OCI-LY7 (cell line): ENCODE measurements around the gene CATSPER4. TPM values are rescaled to one million over a fixed set of nuclear protein-coding genes. Genes with fewer than 3 reads are reported as not detected.
A peak's percentile ranks its signal among the peaks of the same experiment; 100 is the strongest.

ENCODE experiments used
- BruUV-seq: library from RNA; stranded (reverse); fragments of 400-500 nt; replicated peaks from 2 replicates; lab custom pipeline; 2021; lab: Mats Ljungman, UMichigan
- CTCF ChIA-PET: fragments of 300-600 bp; sonication (Branson Sonifier 250); formaldehyde crosslinking; loops from one replicate; lab custom pipeline; 2022; ENCODE audit warnings: antibody characterized with exemption; ENCODE audit not compliant: unreplicated experiment; lab: Charles Lee
- POLR2A ChIA-PET: fragments of 300-600 bp; sonication (Branson Sonifier 250); formaldehyde crosslinking; loops from one replicate; lab custom pipeline; 2022; ENCODE audit warnings: antibody characterized with exemption; lab: Charles Lee
- DNase-seq: peaks from one replicate; pipeline ENCODE4 v3.0.0-alpha.2; 2015; ENCODE audit warnings: low spot score
- H2AFZ ChIP-seq: fragments of 200-600 bp; sonication (generic), shearing (Covaris generic); 2 replicates; pipeline ENCODE4 v1.6.1; 2014; ENCODE audit warnings: mild to moderate bottlenecking, antibody characterized with exemption, low read length, moderate library complexity
- H3K27ac ChIP-seq: fragments of 200-600 bp; sonication (generic); 2 replicates; pipeline ENCODE4 v1.5.1; 2014; ENCODE audit warnings: mixed run types, low read depth, mild to moderate bottlenecking, moderate library complexity, low read length, inconsistent platforms; ENCODE audit not compliant: poor library complexity, severe bottlenecking
- H3K36me3 ChIP-seq: fragments of 200-600 bp; sonication (generic); 2 replicates; pipeline ENCODE4 v1.6.1; 2014; ENCODE audit warnings: mild to moderate bottlenecking, antibody characterized with exemption, low read length, moderate library complexity, mixed read lengths; ENCODE audit not compliant: insufficient read depth
- H3K4me1 ChIP-seq: fragments of 200-600 bp; sonication (generic); 2 replicates; pipeline ENCODE4 v1.5.1; 2014; ENCODE audit warnings: mild to moderate bottlenecking, low read length; ENCODE audit not compliant: insufficient read depth, poor library complexity, severe bottlenecking
- H3K4me2 ChIP-seq: fragments of 200-600 bp; sonication (generic); 2 replicates; pipeline ENCODE4 v1.6.1; 2014; ENCODE audit warnings: mild to moderate bottlenecking, low read length
- H3K4me3 ChIP-seq: fragments of 200-600 bp; sonication (generic); 2 replicates; pipeline ENCODE4 v1.5.1; 2014; ENCODE audit warnings: mild to moderate bottlenecking, low read depth, low read length; ENCODE audit not compliant: poor library complexity, severe bottlenecking
- H3K79me2 ChIP-seq: fragments of 200-600 bp; sonication (generic); 2 replicates; pipeline ENCODE4 v1.6.1; 2016; ENCODE audit warnings: low read depth, mild to moderate bottlenecking, low read length, moderate library complexity, mixed read lengths; ENCODE audit not compliant: insufficient read depth
- H3K9me2 ChIP-seq: fragments of 200-600 bp; sonication (generic); 2 replicates; pipeline ENCODE4 v1.6.1; 2016; ENCODE audit warnings: mild to moderate bottlenecking, low read length, mixed read lengths; ENCODE audit not compliant: insufficient read depth
- H3K9me3 ChIP-seq: fragments of 200-600 bp; sonication (generic); 2 replicates; pipeline ENCODE4 v1.6.1; 2014; ENCODE audit warnings: mild to moderate bottlenecking, mixed run types, low read length, mixed read lengths
- H4K20me1 ChIP-seq: fragments of 200-600 bp; sonication (generic); 2 replicates; pipeline ENCODE4 v1.6.1; 2014; ENCODE audit warnings: mild to moderate bottlenecking, antibody characterized with exemption, low read length, moderate library complexity, mixed read lengths; ENCODE audit not compliant: insufficient read depth
- CTCF ChIP-seq: fragments of 200-600 bp; sonication (generic); conservative IDR thresholded peaks from 2 replicates; pipeline ENCODE4 v1.5.1; 2014; ENCODE audit warnings: mild to moderate bottlenecking, antibody characterized with exemption, low read length, moderate library complexity, mixed read lengths
- EZH2phosphoT487 ChIP-seq: fragments of 200-600 bp; sonication (generic); IDR thresholded peaks from 2 replicates; pipeline ENCODE4 v1.6.1; 2018; ENCODE audit warnings: low read depth, borderline replicate concordance, mild to moderate bottlenecking, mixed run types, antibody characterized with exemption, low read length, moderate library complexity, mixed read lengths
- intact Hi-C: fragments of 100-400 bp; cut with micrococcal nuclease; formaldehyde crosslinking; loops from one replicate; pipeline ENCODE4 v1.10.0; 2022; ENCODE audit not compliant: unreplicated experiment
- total RNA-seq, 2 experiments: library from RNA; depleted of rRNA in 1 of 2; stranded (reverse); fragments of >200 nt in 1 of 2; shearing (Covaris generic) in 1 of 2; gene quantifications; 2 replicates each; pipeline ENCODE4 v1.2.3, GENCODE V29; 2014 to 2022

The CATSPER4 gene
- total RNA-seq, 2 experiments from 2014 or later: not detected

- ChIA-PET CTCF (no interaction called here), POLR2A (no interaction called here)
- no peak within 1 kb of the TSS for H2AFZ ChIP-seq
- H3K4me1 ChIP-seq: peaks cover 9% of the 10 kb centered on the region
- H3K4me3 ChIP-seq: peak within 1 kb of the TSS; percentile 81
- peaks cover 14% of the 10 kb centered on the region for H3K79me2 ChIP-seq
- no TSS peak for BruUV-seq
- no peaks in the 10 kb centered on the region for H4K20me1 ChIP-seq
- intact Hi-C loops: no loop called here
- H3K36me3 ChIP-seq: peaks cover 22% of the 10 kb centered on the region
- no peak for TF ChIP-seq CTCF
- H3K27ac ChIP-seq: no peak within 1 kb of the TSS
- H3K9me2 ChIP-seq: no peaks in the 10 kb centered on the region
- peak within 1 kb of the TSS; percentile 87 for H3K4me2 ChIP-seq
- H3K9me3 ChIP-seq: no peaks in the 10 kb centered on the region
- no peak for DNase-seq
These were observed 19.0 kb upstream of the CATSPER4 start, which contains the start of gene ZNF593OS for GRCh38 chr1:26171084-26172072. ZNF593OS (minus strand) TSS chr1:26171832; CDS start chr1:26171661, 171 bp downstream.

GRCh38 chr1:26175346-26175745 lies 15.1 kb upstream of the CATSPER4 start:
- peaks cover 15% of the 10 kb centered on the region for H3K4me1 ChIP-seq
- no peaks in the 10 kb centered on the region for H3K9me3 ChIP-seq
- H3K79me2 ChIP-seq: peaks cover 9% of the 10 kb centered on the region
- H2AFZ ChIP-seq: no peak overlapping the region
- ChIA-PET CTCF (no interaction called here), POLR2A (no interaction called here)
- intact Hi-C loops: no loop called here
- DNase-seq: no peak
- TF ChIP-seq CTCF: no peak
- TF ChIP-seq EZH2phosphoT487: no peak
- H3K27ac ChIP-seq: no peak overlapping the region
- BruUV-seq: no TSS peak
- H3K9me2 ChIP-seq: no peaks in the 10 kb centered on the region
- H3K4me3 ChIP-seq: no peak overlapping the region
- H3K4me2 ChIP-seq: no peak overlapping the region
- no peaks in the 10 kb centered on the region for H4K20me1 ChIP-seq
- H3K36me3 ChIP-seq: peaks cover 22% of the 10 kb centered on the region

GRCh38 chr1:26177182-26177684 lies 13.2 kb upstream of the CATSPER4 start, which contains the start of gene CNKSR1:
CNKSR1 (plus strand) TSS chr1:26177491; CDS start chr1:26177548, 57 bp downstream.
- TF ChIP-seq CTCF (no peak), EZH2phosphoT487 (no peak)
- no peak within 1 kb of the TSS for H3K4me2 ChIP-seq

More at GRCh38 chr1:26177182-26177684, 13.2 kb upstream of the CATSPER4 start, which contains the start of gene CNKSR1:
- CTCF ChIA-PET: no interaction called here
- no peaks in the 10 kb centered on the region for H3K79me2 ChIP-seq
- H3K9me3 ChIP-seq: no peaks in the 10 kb centered on the region
- H3K4me3 ChIP-seq: no peak within 1 kb of the TSS
- peaks cover 6% of the 10 kb centered on the region for H3K4me1 ChIP-seq
- H2AFZ ChIP-seq: no peak within 1 kb of the TSS
- intact Hi-C loops: no loop called here
- H3K36me3 ChIP-seq: peaks cover 8% of the 10 kb centered on the region
- BruUV-seq: no TSS peak
- no peak within 1 kb of the TSS for H3K27ac ChIP-seq
- DNase-seq: no peak
- H3K9me2 ChIP-seq: no peaks in the 10 kb centered on the region
- H4K20me1 ChIP-seq: no peaks in the 10 kb centered on the region
- POLR2A ChIA-PET: no interaction called here
